ENCODE data around the gene OR9G4. TPM values are rescaled to one million over a fixed set of nuclear protein-coding genes. Genes with fewer than 3 reads are reported as not detected.

Gene OR9G4
- total and polyA plus RNA-seq, 4 donors: not detected

DNA sequence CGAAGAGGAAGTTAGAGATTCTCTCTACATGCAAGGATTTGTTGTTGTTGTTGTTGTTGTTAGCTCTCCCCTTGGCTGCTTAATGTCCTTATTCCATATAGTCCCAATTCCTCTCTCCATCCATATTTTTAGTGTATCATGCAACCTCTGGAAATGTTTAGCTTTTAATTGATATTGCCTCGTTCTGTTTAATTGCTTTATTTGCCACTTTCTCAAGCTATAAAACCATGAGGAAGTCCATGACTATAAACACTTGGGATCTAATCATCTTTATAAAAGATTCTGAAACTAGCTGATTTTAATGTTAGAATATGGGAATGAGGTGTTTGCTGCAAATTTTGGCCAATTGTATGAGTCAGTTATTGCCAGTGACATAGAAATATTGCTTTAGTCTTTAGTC lies 55.1 kb downstream of the OR9G4 start:
- WGBS: 69% methylated on average over 2 of the region's 2 CpGs
- Histone ChIP-seq H3K36me3 (ENCODE audit: control insufficient read depth in 4 of 4, insufficient read depth in 3 of 4, low read depth in 1 of 4, low read length in 3 of 4) (no peaks in the 10 kb centered on the region), H3K9me3 (ENCODE audit: control insufficient read depth in 4 of 4, low read length in 3 of 4) (no peaks in the 10 kb centered on the region), H3K4me3 (ENCODE audit: low read depth in 1 of 3, low read length in 3 of 3) (no peak overlapping the region), H3K4me1 (ENCODE audit: control insufficient read depth in 4 of 4, insufficient read depth in 4 of 4, low read length in 3 of 4) (no peaks in the 10 kb centered on the region), H3K9ac (ENCODE audit: low read depth in 1 of 2, low read length in 2 of 2) (no peak overlapping the region), H3K27me3 (ENCODE audit: control insufficient read depth in 4 of 4, insufficient read depth in 4 of 4, low read length in 3 of 4) (no peaks in the 10 kb centered on the region), H3K27ac (ENCODE audit: low read depth in 1 of 2, low read length in 2 of 2) (no peak overlapping the region)
- no peak for DNase-seq (ENCODE audit: low spot score)
- TF ChIP-seq, protein P1, sequence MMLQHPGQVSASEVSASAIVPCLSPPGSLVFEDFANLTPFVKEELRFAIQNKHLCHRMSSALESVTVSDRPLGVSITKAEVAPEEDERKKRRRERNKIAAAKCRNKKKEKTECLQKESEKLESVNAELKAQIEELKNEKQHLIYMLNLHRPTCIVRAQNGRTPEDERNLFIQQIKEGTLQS (IDR thresholded peaks at IDR 0.05): no peak

Small RNA genes within 50 kb of the gene (small RNA-seq; reads per million reads assigned to genes)
- gene AP001803.1: not detected
- gene MIR6128: not detected

Other genes starting within 250 kb of the OR9G4 start
- gene OR5M11, start 205.4 kb downstream of the OR9G4 start, total RNA-seq: not detected
- gene OR5M11, start 205.4 kb downstream of the OR9G4 start, polyA plus RNA-seq: not detected
- not detected for gene OR5M10, start 171.0 kb downstream of the OR9G4 start, total RNA-seq
- not detected for gene OR5M10, start 171.0 kb downstream of the OR9G4 start, polyA plus RNA-seq
- not detected for gene OR5M1, start 133.8 kb downstream of the OR9G4 start, total RNA-seq
- not detected for gene OR5M1, start 133.8 kb downstream of the OR9G4 start, polyA plus RNA-seq
- not detected for gene OR5AP2, start 106.3 kb downstream of the OR9G4 start, total RNA-seq
- not detected for gene OR5AP2, start 106.3 kb downstream of the OR9G4 start, polyA plus RNA-seq
- not detected for gene OR5AR1, start 85.0 kb downstream of the OR9G4 start, total RNA-seq
- gene OR5AR1, start 85.0 kb downstream of the OR9G4 start, polyA plus RNA-seq: not detected
- gene OR9G1, start 49.6 kb downstream of the OR9G4 start, total RNA-seq: not detected
- gene OR9G1, start 49.6 kb downstream of the OR9G4 start, polyA plus RNA-seq: not detected
- gene OR5AK2, start 240.2 kb upstream of the OR9G4 start, total RNA-seq: not detected
- not detected for gene OR5AK2, start 240.2 kb upstream of the OR9G4 start, polyA plus RNA-seq